ENCODE measurements around the gene CDK19. TPM values are rescaled to one million over a fixed set of nuclear protein-coding genes. Genes with fewer than 3 reads are reported as not detected.

The CDK19 gene
- total and polyA plus RNA-seq, 2 experiments from 2014 or later = 7.7 to 10.1 TPM

DNA sequence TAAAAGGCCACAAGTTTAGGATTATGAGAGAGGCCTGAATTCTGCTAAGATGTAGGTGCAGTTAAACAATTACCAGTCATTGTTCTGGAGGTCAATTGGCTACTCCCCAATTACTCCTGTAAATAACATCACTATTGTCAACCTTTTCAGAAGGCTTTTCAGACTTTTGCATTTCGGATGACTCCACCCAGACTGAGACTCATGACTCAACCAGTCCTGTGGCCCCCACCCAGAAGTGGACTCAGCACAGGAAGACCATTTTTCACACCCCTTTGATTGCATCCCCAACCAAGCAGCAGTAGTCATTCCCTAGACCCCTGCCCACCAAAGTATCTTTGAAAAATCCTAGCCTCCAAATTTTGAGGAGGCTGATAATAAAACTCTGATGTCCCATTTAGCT, 199.5 kb downstream of the CDK19 start:
- Mint-ChIP-seq H3K27ac (0 out of 2 replicates have a peak overlapping the region, but pooled peaks have one; percentile 8), H3K27me3 (ENCODE audit: insufficient read depth, low read depth, poor library complexity) (no peaks in the 10 kb centered on the region), H3K4me1 (peaks cover 44% of the 10 kb centered on the region)

More for the DNA sequence above, 199.5 kb downstream of the CDK19 start:
- H3F3A ChIP-seq (replicated peaks; ENCODE audit: low read depth) = no peaks in the 10 kb centered on the region
- TF ChIP-seq, protein P1, sequence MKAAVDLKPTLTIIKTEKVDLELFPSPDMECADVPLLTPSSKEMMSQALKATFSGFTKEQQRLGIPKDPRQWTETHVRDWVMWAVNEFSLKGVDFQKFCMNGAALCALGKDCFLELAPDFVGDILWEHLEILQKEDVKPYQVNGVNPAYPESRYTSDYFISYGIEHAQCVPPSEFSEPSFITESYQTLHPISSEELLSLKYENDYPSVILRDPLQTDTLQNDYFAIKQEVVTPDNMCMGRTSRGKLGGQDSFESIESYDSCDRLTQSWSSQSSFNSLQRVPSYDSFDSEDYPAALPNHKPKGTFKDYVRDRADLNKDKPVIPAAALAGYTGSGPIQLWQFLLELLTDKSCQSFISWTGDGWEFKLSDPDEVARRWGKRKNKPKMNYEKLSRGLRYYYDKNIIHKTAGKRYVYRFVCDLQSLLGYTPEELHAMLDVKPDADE (IDR thresholded peaks at IDR 0.05) = no peak
- TF ChIP-seq ZNF114 (CRISPR knock-in tag; IDR thresholded peaks at IDR 0.05) (no peak), NANOG (IDR thresholded peaks at IDR 0.05; ENCODE audit: borderline replicate concordance) (no peak), ZNF331 (CRISPR knock-in tag; IDR thresholded peaks at IDR 0.05; ENCODE audit: low read depth) (no peak), REST (IDR thresholded peaks at IDR 0.05; ENCODE audit: unreplicated experiment) (no peak), POLR2AphosphoS5 (IDR thresholded peaks at IDR 0.05; ENCODE audit: low read depth) (no peak), STAT1 (IDR thresholded peaks at IDR 0.05; ENCODE audit: unreplicated experiment) (no peak)
- TF ChIP-seq, protein P2, sequence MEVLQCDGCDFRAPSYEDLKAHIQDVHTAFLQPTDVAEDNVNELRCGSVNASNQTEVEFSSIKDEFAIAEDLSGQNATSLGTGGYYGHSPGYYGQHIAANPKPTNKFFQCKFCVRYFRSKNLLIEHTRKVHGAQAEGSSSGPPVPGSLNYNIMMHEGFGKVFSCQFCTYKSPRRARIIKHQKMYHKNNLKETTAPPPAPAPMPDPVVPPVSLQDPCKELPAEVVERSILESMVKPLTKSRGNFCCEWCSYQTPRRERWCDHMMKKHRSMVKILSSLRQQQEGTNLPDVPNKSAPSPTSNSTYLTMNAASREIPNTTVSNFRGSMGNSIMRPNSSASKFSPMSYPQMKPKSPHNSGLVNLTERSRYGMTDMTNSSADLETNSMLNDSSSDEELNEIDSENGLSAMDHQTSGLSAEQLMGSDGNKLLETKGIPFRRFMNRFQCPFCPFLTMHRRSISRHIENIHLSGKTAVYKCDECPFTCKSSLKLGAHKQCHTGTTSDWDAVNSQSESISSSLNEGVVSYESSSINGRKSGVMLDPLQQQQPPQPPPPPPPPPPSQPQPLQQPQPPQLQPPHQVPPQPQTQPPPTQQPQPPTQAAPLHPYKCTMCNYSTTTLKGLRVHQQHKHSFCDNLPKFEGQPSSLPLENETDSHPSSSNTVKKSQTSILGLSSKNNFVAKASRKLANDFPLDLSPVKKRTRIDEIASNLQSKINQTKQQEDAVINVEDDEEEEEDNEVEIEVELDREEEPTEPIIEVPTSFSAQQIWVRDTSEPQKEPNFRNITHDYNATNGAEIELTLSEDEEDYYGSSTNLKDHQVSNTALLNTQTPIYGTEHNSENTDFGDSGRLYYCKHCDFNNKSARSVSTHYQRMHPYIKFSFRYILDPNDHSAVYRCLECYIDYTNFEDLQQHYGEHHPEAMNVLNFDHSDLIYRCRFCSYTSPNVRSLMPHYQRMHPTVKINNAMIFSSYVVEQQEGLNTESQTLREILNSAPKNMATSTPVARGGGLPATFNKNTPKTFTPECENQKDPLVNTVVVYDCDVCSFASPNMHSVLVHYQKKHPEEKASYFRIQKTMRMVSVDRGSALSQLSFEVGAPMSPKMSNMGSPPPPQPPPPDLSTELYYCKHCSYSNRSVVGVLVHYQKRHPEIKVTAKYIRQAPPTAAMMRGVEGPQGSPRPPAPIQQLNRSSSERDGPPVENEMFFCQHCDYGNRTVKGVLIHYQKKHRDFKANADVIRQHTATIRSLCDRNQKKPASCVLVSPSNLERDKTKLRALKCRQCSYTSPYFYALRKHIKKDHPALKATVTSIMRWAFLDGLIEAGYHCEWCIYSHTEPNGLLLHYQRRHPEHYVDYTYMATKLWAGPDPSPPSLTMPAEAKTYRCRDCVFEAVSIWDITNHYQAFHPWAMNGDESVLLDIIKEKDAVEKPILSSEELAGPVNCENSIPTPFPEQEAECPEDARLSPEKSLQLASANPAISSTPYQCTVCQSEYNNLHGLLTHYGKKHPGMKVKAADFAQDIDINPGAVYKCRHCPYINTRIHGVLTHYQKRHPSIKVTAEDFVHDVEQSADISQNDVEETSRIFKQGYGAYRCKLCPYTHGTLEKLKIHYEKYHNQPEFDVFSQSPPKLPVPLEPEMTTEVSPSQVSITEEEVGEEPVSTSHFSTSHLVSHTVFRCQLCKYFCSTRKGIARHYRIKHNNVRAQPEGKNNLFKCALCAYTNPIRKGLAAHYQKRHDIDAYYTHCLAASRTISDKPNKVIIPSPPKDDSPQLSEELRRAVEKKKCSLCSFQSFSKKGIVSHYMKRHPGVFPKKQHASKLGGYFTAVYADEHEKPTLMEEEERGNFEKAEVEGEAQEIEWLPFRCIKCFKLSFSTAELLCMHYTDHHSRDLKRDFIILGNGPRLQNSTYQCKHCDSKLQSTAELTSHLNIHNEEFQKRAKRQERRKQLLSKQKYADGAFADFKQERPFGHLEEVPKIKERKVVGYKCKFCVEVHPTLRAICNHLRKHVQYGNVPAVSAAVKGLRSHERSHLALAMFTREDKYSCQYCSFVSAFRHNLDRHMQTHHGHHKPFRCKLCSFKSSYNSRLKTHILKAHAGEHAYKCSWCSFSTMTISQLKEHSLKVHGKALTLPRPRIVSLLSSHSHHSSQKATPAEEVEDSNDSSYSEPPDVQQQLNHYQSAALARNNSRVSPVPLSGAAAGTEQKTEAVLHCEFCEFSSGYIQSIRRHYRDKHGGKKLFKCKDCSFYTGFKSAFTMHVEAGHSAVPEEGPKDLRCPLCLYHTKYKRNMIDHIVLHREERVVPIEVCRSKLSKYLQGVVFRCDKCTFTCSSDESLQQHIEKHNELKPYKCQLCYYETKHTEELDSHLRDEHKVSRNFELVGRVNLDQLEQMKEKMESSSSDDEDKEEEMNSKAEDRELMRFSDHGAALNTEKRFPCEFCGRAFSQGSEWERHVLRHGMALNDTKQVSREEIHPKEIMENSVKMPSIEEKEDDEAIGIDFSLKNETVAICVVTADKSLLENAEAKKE (CRISPR knock-in tag; IDR thresholded peaks at IDR 0.05) = no peak
- TF ChIP-seq, protein P3, sequence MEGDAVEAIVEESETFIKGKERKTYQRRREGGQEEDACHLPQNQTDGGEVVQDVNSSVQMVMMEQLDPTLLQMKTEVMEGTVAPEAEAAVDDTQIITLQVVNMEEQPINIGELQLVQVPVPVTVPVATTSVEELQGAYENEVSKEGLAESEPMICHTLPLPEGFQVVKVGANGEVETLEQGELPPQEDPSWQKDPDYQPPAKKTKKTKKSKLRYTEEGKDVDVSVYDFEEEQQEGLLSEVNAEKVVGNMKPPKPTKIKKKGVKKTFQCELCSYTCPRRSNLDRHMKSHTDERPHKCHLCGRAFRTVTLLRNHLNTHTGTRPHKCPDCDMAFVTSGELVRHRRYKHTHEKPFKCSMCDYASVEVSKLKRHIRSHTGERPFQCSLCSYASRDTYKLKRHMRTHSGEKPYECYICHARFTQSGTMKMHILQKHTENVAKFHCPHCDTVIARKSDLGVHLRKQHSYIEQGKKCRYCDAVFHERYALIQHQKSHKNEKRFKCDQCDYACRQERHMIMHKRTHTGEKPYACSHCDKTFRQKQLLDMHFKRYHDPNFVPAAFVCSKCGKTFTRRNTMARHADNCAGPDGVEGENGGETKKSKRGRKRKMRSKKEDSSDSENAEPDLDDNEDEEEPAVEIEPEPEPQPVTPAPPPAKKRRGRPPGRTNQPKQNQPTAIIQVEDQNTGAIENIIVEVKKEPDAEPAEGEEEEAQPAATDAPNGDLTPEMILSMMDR (conservative IDR thresholded peaks at IDR 0.05; ENCODE audit: low read depth in 2 of 2) = no peak
- H3K27ac ChIP-seq (ENCODE audit: low read depth) = no peak overlapping the region
- H3K4me2 ChIP-seq = no peak overlapping the region
- ATAC-seq = no peak
- no peaks in the 10 kb centered on the region for H3K27me3 ChIP-seq (ENCODE audit: insufficient read depth)
- no peak overlapping the region for H3K4me3 ChIP-seq
- H3K36me3 Mint-ChIP-seq (ENCODE audit: low read depth) = no peaks in the 10 kb centered on the region
- H3K9me3 Mint-ChIP-seq = no peaks in the 10 kb centered on the region; the same call in 2 of the 3 replicates
- H4K20me1 ChIP-seq (replicated peaks; ENCODE audit: insufficient read depth) = no peaks in the 10 kb centered on the region
- no peaks in the 10 kb centered on the region for H3K36me3 ChIP-seq (ENCODE audit: insufficient read depth)
- no peak overlapping the region for H2AFZ ChIP-seq
- H3K4me3 Mint-ChIP-seq = no peak overlapping the region
- no peak for DNase-seq (ENCODE audit: low spot score)
- peaks cover 49% of the 10 kb centered on the region for H3K4me1 ChIP-seq (ENCODE audit: insufficient read depth)
- no peaks in the 10 kb centered on the region for H3K79me2 ChIP-seq (replicated peaks; ENCODE audit: insufficient read depth)
- H3K9me2 ChIP-seq (ENCODE audit: insufficient read depth) = no peaks in the 10 kb centered on the region
